Activated naive CD4-positive, alpha-beta T cell (primary cell): ENCODE measurements around the gene ADGRL3.
"Not testable (repeated sequence)": the region's sequence is repeated elsewhere in the genome, so short reads cannot be mapped to it uniquely, and the experiment has no call there.

Source experiments
- DNase-seq, 4 experiments: peaks; one replicate each; lab custom pipeline; 2025; lab: John Stamatoyannopoulos, UW

Gene ADGRL3

GRCh38 chr4:61500883-61501282 lies 300.8 kb downstream of the ADGRL3 start:
- DNase-seq, result no peak

- DNase-seq, result no peak
These were observed 301.7 kb downstream of the ADGRL3 start for GRCh38 chr4:61501812-61502211.

- DNase-seq, result no peak
These were observed 305.9 kb downstream of the ADGRL3 start for GRCh38 chr4:61505773-61506685.

- no peak for DNase-seq
These were observed 307.0 kb downstream of the ADGRL3 start for GRCh38 chr4:61507091-61507490.

GRCh38 chr4:61509721-61510241 lies 309.7 kb downstream of the ADGRL3 start:
- DNase-seq, result not testable (repeated sequence)

- no peak for DNase-seq
These were observed 311.8 kb downstream of the ADGRL3 start for GRCh38 chr4:61511716-61512488.

GRCh38 chr4:61514991-61515390 lies 314.9 kb downstream of the ADGRL3 start:
- DNase-seq, result no peak

GRCh38 chr4:61517144-61517543 lies 317.0 kb downstream of the ADGRL3 start:
- DNase-seq, result no peak

GRCh38 chr4:61520166-61520565 lies 320.0 kb downstream of the ADGRL3 start:
- DNase-seq, result no peak

GRCh38 chr4:61520681-61521160 lies 320.6 kb downstream of the ADGRL3 start:
- DNase-seq, result no peak

- no peak for DNase-seq
These were observed 321.3 kb downstream of the ADGRL3 start for GRCh38 chr4:61521451-61521850.

GRCh38 chr4:61522312-61522711 lies 322.2 kb downstream of the ADGRL3 start:
- DNase-seq, result no peak

GRCh38 chr4:61527888-61528287 lies 327.8 kb downstream of the ADGRL3 start:
- no peak for DNase-seq

- DNase-seq, result no peak
These were observed 328.5 kb downstream of the ADGRL3 start for GRCh38 chr4:61528595-61528994.

GRCh38 chr4:61531188-61531587 lies 331.1 kb downstream of the ADGRL3 start:
- no peak for DNase-seq

GRCh38 chr4:61532336-61533000 lies 332.3 kb downstream of the ADGRL3 start:
- DNase-seq, result no peak

- DNase-seq, result no peak
These were observed 333.0 kb downstream of the ADGRL3 start for GRCh38 chr4:61533140-61533539.

GRCh38 chr4:61540944-61541343 lies 340.8 kb downstream of the ADGRL3 start:
- DNase-seq, result no peak

GRCh38 chr4:61541459-61541858 lies 341.3 kb downstream of the ADGRL3 start:
- DNase-seq, result no peak

- no peak for DNase-seq
These were observed 343.9 kb downstream of the ADGRL3 start for GRCh38 chr4:61543976-61544375.

- DNase-seq, result no peak
These were observed 345.9 kb downstream of the ADGRL3 start for GRCh38 chr4:61545902-61546480.

- no peak for DNase-seq
These were observed 349.2 kb downstream of the ADGRL3 start for GRCh38 chr4:61549336-61549735.
